Measurements from ENCODE around the gene BDNF.

GRCh38 chr11:27722953-27723344 lies 22.7 kb upstream of the BDNF start:
- TF ChIP-seq POLR2A (IDR thresholded peaks at IDR 0.05) (no peak), CTCF (IDR thresholded peaks at IDR 0.05) (no peak)
